WTC11 (cell line): ENCODE data around the gene TTC28.

Source experiments
- CREM ChIP-seq: sonication (generic); formaldehyde crosslinking; IDR thresholded peaks from 2 replicates; pipeline ENCODE4 v1.8.1; 2022; ENCODE audit warnings: mild to moderate bottlenecking, missing genetic modification reagents, moderate library complexity
- ESRRA ChIP-seq: sonication (generic); formaldehyde crosslinking; IDR thresholded peaks from 2 replicates; pipeline ENCODE4 v1.8.1; 2022; ENCODE audit warnings: mild to moderate bottlenecking, missing genetic modification reagents, borderline replicate concordance
- ETV6 ChIP-seq: sonication (generic); formaldehyde crosslinking; IDR thresholded peaks from 2 replicates; pipeline ENCODE4 v1.8.1; 2022; ENCODE audit warnings: mild to moderate bottlenecking, missing genetic modification reagents
- FOXJ3 ChIP-seq: sonication (generic); formaldehyde crosslinking; IDR thresholded peaks from 2 replicates; pipeline ENCODE4 v1.9.0; 2021; ENCODE audit warnings: missing genetic modification reagents, mild to moderate bottlenecking, borderline replicate concordance
- JAZF1 ChIP-seq: fragments of 250-450 bp; sonication (Bioruptor Pico); IDR thresholded peaks from 2 replicates; pipeline ENCODE4 v1.9.0; 2021; ENCODE audit warnings: moderate library complexity, mild to moderate bottlenecking, inconsistent platforms
- NFYB ChIP-seq: sonication (generic); formaldehyde crosslinking; conservative IDR thresholded peaks from 2 replicates; pipeline ENCODE4 v1.8.0; 2022; ENCODE audit warnings: low read depth, missing genetic modification reagents
- PRRX2 ChIP-seq: fragments of 250-450 bp; sonication (Bioruptor Pico); IDR thresholded peaks from 2 replicates; pipeline ENCODE4 v1.8.0; 2021; ENCODE audit warnings: mild to moderate bottlenecking
- RELA ChIP-seq: sonication (generic); formaldehyde crosslinking; IDR thresholded peaks from 2 replicates; pipeline ENCODE4 v1.8.1; 2022; ENCODE audit warnings: missing genetic modification reagents, mild to moderate bottlenecking, borderline replicate concordance
- SMAD3 ChIP-seq: sonication (generic); formaldehyde crosslinking; IDR thresholded peaks from 2 replicates; pipeline ENCODE4 v1.8.0; 2022; ENCODE audit warnings: missing genetic modification reagents, mild to moderate bottlenecking, borderline replicate concordance
- TF ChIP-seq, protein P1 (sequence below): sonication (generic); formaldehyde crosslinking; IDR thresholded peaks from 2 replicates; pipeline ENCODE4 v1.8.1; 2022; ENCODE audit warnings: low read depth, mild to moderate bottlenecking, moderate library complexity, missing genetic modification reagents, borderline replicate concordance
- TF ChIP-seq, protein P2 (sequence below): fragments of 200-600 bp; IDR thresholded peaks from 2 replicates; pipeline ENCODE4 v1.8.0; 2022; ENCODE audit warnings: antibody characterized with exemption
- TF ChIP-seq, protein P3 (sequence below): sonication (generic); formaldehyde crosslinking; IDR thresholded peaks from 2 replicates; pipeline ENCODE4 v1.8.1; 2023; ENCODE audit warnings: mild to moderate bottlenecking, missing genetic modification reagents, moderate library complexity
- TF ChIP-seq, protein P4 (sequence below): sonication (generic); formaldehyde crosslinking; IDR thresholded peaks from 2 replicates; pipeline ENCODE4 v1.8.0; 2023; ENCODE audit warnings: missing genetic modification reagents, mild to moderate bottlenecking, borderline replicate concordance

DNA sequence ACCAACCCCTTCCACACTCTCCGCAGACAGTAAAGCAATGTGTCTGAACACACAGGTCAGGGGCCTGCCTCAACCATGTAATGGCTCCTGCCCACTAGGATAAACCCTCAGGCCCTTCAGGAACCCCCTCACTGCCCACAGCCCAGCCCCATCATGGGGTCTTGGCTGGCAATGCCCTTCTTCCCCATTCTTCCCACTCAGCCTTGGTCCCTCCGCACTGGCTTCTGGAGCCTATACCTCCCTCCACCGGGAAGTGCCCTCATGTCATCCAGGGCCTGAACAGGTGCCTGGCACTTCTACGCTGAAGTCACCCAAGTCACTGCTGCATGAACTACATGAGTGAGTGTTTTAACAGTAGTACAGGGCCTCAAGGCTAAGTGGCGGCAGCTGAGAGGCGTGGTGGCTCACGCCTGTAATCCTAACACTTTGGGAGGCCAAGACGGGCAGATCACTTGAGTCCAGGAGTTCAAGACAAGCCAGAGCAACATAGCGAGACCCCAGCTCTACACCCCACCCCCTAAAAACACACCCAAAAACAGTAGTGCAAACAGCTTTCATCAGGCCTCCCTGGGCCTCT, 685.8 kb downstream of the TTC28 start:
- no peak for TF ChIP-seq CREM (CRISPR knock-in tag)
- no peak for TF ChIP-seq PRRX2 (CRISPR knock-in tag)
- TF ChIP-seq, protein P1, sequence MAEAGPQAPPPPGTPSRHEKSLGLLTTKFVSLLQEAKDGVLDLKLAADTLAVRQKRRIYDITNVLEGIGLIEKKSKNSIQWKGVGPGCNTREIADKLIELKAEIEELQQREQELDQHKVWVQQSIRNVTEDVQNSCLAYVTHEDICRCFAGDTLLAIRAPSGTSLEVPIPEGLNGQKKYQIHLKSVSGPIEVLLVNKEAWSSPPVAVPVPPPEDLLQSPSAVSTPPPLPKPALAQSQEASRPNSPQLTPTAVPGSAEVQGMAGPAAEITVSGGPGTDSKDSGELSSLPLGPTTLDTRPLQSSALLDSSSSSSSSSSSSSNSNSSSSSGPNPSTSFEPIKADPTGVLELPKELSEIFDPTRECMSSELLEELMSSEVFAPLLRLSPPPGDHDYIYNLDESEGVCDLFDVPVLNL (CRISPR knock-in tag) = no peak
- TF ChIP-seq SMAD3 (CRISPR knock-in tag) = no peak
- TF ChIP-seq, protein P2, sequence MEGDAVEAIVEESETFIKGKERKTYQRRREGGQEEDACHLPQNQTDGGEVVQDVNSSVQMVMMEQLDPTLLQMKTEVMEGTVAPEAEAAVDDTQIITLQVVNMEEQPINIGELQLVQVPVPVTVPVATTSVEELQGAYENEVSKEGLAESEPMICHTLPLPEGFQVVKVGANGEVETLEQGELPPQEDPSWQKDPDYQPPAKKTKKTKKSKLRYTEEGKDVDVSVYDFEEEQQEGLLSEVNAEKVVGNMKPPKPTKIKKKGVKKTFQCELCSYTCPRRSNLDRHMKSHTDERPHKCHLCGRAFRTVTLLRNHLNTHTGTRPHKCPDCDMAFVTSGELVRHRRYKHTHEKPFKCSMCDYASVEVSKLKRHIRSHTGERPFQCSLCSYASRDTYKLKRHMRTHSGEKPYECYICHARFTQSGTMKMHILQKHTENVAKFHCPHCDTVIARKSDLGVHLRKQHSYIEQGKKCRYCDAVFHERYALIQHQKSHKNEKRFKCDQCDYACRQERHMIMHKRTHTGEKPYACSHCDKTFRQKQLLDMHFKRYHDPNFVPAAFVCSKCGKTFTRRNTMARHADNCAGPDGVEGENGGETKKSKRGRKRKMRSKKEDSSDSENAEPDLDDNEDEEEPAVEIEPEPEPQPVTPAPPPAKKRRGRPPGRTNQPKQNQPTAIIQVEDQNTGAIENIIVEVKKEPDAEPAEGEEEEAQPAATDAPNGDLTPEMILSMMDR = no peak
- TF ChIP-seq NFYB = no peak
- no peak for TF ChIP-seq ETV6 (CRISPR knock-in tag)
- TF ChIP-seq ESRRA (CRISPR knock-in tag) = no peak
- no peak for TF ChIP-seq JAZF1
- TF ChIP-seq RELA (CRISPR knock-in tag) = no peak
- TF ChIP-seq, protein P3, sequence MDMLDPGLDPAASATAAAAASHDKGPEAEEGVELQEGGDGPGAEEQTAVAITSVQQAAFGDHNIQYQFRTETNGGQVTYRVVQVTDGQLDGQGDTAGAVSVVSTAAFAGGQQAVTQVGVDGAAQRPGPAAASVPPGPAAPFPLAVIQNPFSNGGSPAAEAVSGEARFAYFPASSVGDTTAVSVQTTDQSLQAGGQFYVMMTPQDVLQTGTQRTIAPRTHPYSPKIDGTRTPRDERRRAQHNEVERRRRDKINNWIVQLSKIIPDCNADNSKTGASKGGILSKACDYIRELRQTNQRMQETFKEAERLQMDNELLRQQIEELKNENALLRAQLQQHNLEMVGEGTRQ (CRISPR knock-in tag) = no peak
- TF ChIP-seq, protein P4, sequence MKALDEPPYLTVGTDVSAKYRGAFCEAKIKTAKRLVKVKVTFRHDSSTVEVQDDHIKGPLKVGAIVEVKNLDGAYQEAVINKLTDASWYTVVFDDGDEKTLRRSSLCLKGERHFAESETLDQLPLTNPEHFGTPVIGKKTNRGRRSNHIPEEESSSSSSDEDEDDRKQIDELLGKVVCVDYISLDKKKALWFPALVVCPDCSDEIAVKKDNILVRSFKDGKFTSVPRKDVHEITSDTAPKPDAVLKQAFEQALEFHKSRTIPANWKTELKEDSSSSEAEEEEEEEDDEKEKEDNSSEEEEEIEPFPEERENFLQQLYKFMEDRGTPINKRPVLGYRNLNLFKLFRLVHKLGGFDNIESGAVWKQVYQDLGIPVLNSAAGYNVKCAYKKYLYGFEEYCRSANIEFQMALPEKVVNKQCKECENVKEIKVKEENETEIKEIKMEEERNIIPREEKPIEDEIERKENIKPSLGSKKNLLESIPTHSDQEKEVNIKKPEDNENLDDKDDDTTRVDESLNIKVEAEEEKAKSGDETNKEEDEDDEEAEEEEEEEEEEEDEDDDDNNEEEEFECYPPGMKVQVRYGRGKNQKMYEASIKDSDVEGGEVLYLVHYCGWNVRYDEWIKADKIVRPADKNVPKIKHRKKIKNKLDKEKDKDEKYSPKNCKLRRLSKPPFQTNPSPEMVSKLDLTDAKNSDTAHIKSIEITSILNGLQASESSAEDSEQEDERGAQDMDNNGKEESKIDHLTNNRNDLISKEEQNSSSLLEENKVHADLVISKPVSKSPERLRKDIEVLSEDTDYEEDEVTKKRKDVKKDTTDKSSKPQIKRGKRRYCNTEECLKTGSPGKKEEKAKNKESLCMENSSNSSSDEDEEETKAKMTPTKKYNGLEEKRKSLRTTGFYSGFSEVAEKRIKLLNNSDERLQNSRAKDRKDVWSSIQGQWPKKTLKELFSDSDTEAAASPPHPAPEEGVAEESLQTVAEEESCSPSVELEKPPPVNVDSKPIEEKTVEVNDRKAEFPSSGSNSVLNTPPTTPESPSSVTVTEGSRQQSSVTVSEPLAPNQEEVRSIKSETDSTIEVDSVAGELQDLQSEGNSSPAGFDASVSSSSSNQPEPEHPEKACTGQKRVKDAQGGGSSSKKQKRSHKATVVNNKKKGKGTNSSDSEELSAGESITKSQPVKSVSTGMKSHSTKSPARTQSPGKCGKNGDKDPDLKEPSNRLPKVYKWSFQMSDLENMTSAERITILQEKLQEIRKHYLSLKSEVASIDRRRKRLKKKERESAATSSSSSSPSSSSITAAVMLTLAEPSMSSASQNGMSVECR = no peak
- no peak for TF ChIP-seq FOXJ3 (CRISPR knock-in tag)
